Skeletal muscle tissue (tissue), 4 donors: ENCODE data around the gene LRIF1. TPM values are rescaled to one million over a fixed set of nuclear protein-coding genes. Genes with fewer than 3 reads are reported as not detected.

Source experiments
- H3K27ac ChIP-seq: one replicate; pipeline ENCODE4 v1.7.0; 2013; ENCODE audit warnings: mild to moderate bottlenecking, low read depth, low read length, inconsistent platforms
- H3K27me3 ChIP-seq, 3 donors: one replicate each; pipeline ENCODE4 v1.7.0; 2013; ENCODE audit warnings: low read length in 3 of 3; ENCODE audit not compliant: control insufficient read depth in 3 of 3, insufficient read depth in 3 of 3
- H3K36me3 ChIP-seq, 3 donors: one replicate each; pipeline ENCODE4 v1.7.0; 2013; ENCODE audit warnings: low read length in 3 of 3; ENCODE audit not compliant: control insufficient read depth in 3 of 3, insufficient read depth in 3 of 3
- H3K4me1 ChIP-seq, 3 donors: one replicate each; pipeline ENCODE4 v1.7.0; 2013; ENCODE audit warnings: low read length in 3 of 3, mild to moderate bottlenecking in 3 of 3; ENCODE audit not compliant: control insufficient read depth in 3 of 3, insufficient read depth in 3 of 3
- H3K4me3 ChIP-seq, 3 donors: one replicate each; pipeline ENCODE4 v1.7.0; 2013; ENCODE audit warnings: low read length in 3 of 3
- H3K9ac ChIP-seq, 3 donors: one replicate each; pipeline ENCODE4 v1.7.0; 2013; ENCODE audit warnings: low read length in 3 of 3, mild to moderate bottlenecking in 3 of 3, moderate library complexity in 2 of 3, low read depth in 1 of 3
- H3K9me3 ChIP-seq, 3 donors: one replicate each; pipeline ENCODE4 v1.7.0; 2013; ENCODE audit warnings: low read length in 3 of 3; ENCODE audit not compliant: control insufficient read depth in 3 of 3
- total RNA-seq: library from RNA; depleted of rRNA; stranded (reverse); fragments of >200 nt; gene quantifications from one replicate; pipeline ENCODE4 v1.2.3, GENCODE V29; 2014
- donor health status: Osteomylitis.

Gene LRIF1
- total RNA-seq, 1 donor from 2014 or later, result 3.7 TPM

GRCh38 chr1:110927484-110928075 is 36.1 kb downstream of the LRIF1 start:
- Histone ChIP-seq H3K9ac (no peak overlapping the region), H3K36me3 (no peaks in the 10 kb centered on the region), H3K27me3 (no peaks in the 10 kb centered on the region), H3K4me3 (no peak overlapping the region), H3K27ac (no peak overlapping the region), H3K9me3 (no peaks in the 10 kb centered on the region), H3K4me1 (no peaks in the 10 kb centered on the region)

GRCh38 chr1:110921953-110922352 is 41.8 kb downstream of the LRIF1 start:
- Histone ChIP-seq H3K9ac (no peak overlapping the region), H3K4me1 (no peaks in the 10 kb centered on the region), H3K4me3 (no peak overlapping the region), H3K27me3 (no peaks in the 10 kb centered on the region), H3K36me3 (no peaks in the 10 kb centered on the region), H3K9me3 (peaks cover 0 to 1% (median 0%) of the 10 kb centered on the region in 3 donors), H3K27ac (no peak overlapping the region)

GRCh38 chr1:110918016-110918415 is 45.7 kb downstream of the LRIF1 start:
- H3K9me3 ChIP-seq, result peaks cover 0 to 3% (median 0%) of the 10 kb centered on the region in 3 donors
- no peak overlapping the region for H3K4me3 ChIP-seq
- H3K27ac ChIP-seq, result no peak overlapping the region
- no peak overlapping the region for H3K9ac ChIP-seq
- H3K4me1 ChIP-seq, result no peaks in the 10 kb centered on the region
- H3K27me3 ChIP-seq, result no peaks in the 10 kb centered on the region
- no peaks in the 10 kb centered on the region for H3K36me3 ChIP-seq

- Histone ChIP-seq H3K4me1 (no peaks in the 10 kb centered on the region), H3K9me3 (peaks cover 2 to 3% (median 3%) of the 10 kb centered on the region in 3 donors), H3K9ac (no peak overlapping the region), H3K36me3 (no peaks in the 10 kb centered on the region), H3K4me3 (no peak overlapping the region), H3K27ac (no peak overlapping the region), H3K27me3 (no peaks in the 10 kb centered on the region)
Observed at GRCh38 chr1:110916669-110917306, 46.9 kb downstream of the LRIF1 start.

GRCh38 chr1:110916274-110916668 is 47.5 kb downstream of the LRIF1 start:
- Histone ChIP-seq H3K27ac (no peak overlapping the region), H3K4me1 (no peaks in the 10 kb centered on the region), H3K4me3 (no peak overlapping the region), H3K36me3 (no peaks in the 10 kb centered on the region), H3K9me3 (peaks cover 2 to 3% (median 3%) of the 10 kb centered on the region in 3 donors), H3K9ac (no peak overlapping the region), H3K27me3 (no peaks in the 10 kb centered on the region)

- no peaks in the 10 kb centered on the region for H3K36me3 ChIP-seq
- H3K27ac ChIP-seq, result no peak overlapping the region
- no peaks in the 10 kb centered on the region for H3K27me3 ChIP-seq
- no peak overlapping the region for H3K9ac ChIP-seq
- H3K4me3 ChIP-seq, result no peak overlapping the region
- peaks cover 2 to 3% (median 3%) of the 10 kb centered on the region in 3 donors for H3K9me3 ChIP-seq
- no peaks in the 10 kb centered on the region for H3K4me1 ChIP-seq
Observed at GRCh38 chr1:110915804-110916203, 47.9 kb downstream of the LRIF1 start.

GRCh38 chr1:110914676-110915075 is 49.0 kb downstream of the LRIF1 start:
- Histone ChIP-seq H3K9ac (no peak overlapping the region), H3K9me3 (peaks cover 2 to 3% (median 3%) of the 10 kb centered on the region in 3 donors), H3K36me3 (no peaks in the 10 kb centered on the region), H3K27me3 (no peaks in the 10 kb centered on the region), H3K27ac (no peak overlapping the region), H3K4me1 (no peaks in the 10 kb centered on the region), H3K4me3 (no peak overlapping the region)

GRCh38 chr1:110912784-110913183 is 50.9 kb downstream of the LRIF1 start:
- H3K36me3 ChIP-seq, result no peaks in the 10 kb centered on the region
- H3K27me3 ChIP-seq, result no peaks in the 10 kb centered on the region
- peaks cover 2 to 3% (median 3%) of the 10 kb centered on the region in 3 donors for H3K9me3 ChIP-seq
- no peaks in the 10 kb centered on the region for H3K4me1 ChIP-seq
- no peak overlapping the region for H3K4me3 ChIP-seq
- no peak overlapping the region for H3K27ac ChIP-seq
- no peak overlapping the region for H3K9ac ChIP-seq

GRCh38 chr1:110903853-110904500 is 59.7 kb downstream of the LRIF1 start:
- no peaks in the 10 kb centered on the region for H3K36me3 ChIP-seq
- no peaks in the 10 kb centered on the region for H3K4me1 ChIP-seq
- H3K4me3 ChIP-seq, result no peak overlapping the region
- no peaks in the 10 kb centered on the region for H3K9me3 ChIP-seq
- H3K27ac ChIP-seq, result no peak overlapping the region
- H3K9ac ChIP-seq, result no peak overlapping the region
- H3K27me3 ChIP-seq, result no peaks in the 10 kb centered on the region

GRCh38 chr1:110902820-110903463 is 60.8 kb downstream of the LRIF1 start:
- Histone ChIP-seq H3K27me3 (no peaks in the 10 kb centered on the region), H3K36me3 (no peaks in the 10 kb centered on the region), H3K4me3 (no peak overlapping the region), H3K9ac (no peak overlapping the region), H3K4me1 (no peaks in the 10 kb centered on the region), H3K27ac (no peak overlapping the region), H3K9me3 (no peaks in the 10 kb centered on the region)
